Cardiac ventricle fibroblast (primary cell): ENCODE results near the gene MARCHF3. TPM values are rescaled to one million over a fixed set of nuclear protein-coding genes. Genes with fewer than 3 reads are reported as not detected.

ENCODE experiments used
- total RNA-seq: library from RNA; depleted of rRNA; stranded (reverse); fragments of >200 nt; gene quantifications from 2 replicates; pipeline ENCODE4 v1.2.3, GENCODE V29; 2015

The MARCHF3 gene
- total RNA-seq = 3.7 and 4.6 TPM in 2 replicates

DNA sequence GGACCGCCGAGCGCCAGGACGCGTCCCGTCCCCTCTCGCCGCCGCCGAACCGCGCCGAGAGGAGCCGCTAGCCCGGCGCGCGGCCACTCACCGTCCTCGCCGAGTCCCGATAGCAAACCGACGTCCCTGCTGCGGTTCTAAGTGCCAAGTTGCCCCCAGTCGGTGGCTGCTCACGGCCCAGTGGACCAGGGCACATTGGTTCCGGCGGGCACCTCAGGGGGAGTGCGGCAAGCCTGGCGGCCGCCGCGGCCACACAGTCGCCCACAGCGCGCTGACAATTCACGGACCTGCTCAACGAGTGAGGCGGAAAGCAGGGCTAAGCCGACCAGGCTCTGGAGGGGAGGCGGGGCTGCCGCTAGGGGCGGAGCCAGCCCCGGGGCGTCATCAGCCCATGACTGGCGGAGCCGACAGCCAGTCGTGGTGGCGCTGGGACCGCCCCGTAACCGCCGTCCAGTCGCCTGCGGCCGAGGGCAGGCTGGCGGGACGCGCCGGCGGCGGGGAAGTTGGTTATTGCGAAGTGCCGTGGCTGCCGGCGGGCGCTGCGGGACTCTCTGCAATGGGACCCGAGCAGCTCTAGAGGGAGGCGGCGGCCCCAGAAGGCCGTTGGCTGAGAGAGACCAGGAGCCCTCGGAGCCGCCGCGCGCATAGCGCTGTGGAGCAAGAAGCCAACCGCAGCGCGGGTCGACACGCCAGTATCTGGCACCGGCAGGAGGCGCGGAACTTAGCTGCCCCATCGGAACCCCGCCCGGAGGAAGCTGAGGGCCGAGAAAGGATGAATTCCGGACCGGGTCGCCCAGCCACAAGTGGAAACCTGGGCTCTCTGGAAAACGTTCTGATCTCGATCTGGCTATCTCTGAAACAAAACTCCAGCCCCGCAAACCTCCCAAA lies at the start of gene MARCHF3:
MARCHF3 (minus strand) TSS at position 300 of the 888 bp plus-strand sequence. CDS start 112,387 bp downstream, outside the sequence.

GRCh38 chr5:127072861-127073846 lies 42.8 kb upstream of the MARCHF3 start, which contains the start of gene C5orf63:
Gene C5orf63 (minus strand): TSS chr5:127073502. CDS start chr5:127058995, 14,507 bp downstream.

Other genes with a start within 250 kb of the MARCHF3 start
- gene C5orf63, start 42.9 kb upstream of the MARCHF3 start, total RNA-seq = 0.49 and 2.6 TPM in 2 replicates